IPS-11a (cell line): ENCODE results near the gene STMP1.
"Not testable (repeated sequence)": the region's sequence is repeated elsewhere in the genome, so short reads cannot be mapped to it uniquely, and the experiment has no call there.

Experiments
- H3K4me3 ChIP-seq: one replicate; pipeline ENCODE4 v1.5.1; 2013; ENCODE audit warnings: low read depth, low read length, control low read depth

Gene STMP1

DNA sequence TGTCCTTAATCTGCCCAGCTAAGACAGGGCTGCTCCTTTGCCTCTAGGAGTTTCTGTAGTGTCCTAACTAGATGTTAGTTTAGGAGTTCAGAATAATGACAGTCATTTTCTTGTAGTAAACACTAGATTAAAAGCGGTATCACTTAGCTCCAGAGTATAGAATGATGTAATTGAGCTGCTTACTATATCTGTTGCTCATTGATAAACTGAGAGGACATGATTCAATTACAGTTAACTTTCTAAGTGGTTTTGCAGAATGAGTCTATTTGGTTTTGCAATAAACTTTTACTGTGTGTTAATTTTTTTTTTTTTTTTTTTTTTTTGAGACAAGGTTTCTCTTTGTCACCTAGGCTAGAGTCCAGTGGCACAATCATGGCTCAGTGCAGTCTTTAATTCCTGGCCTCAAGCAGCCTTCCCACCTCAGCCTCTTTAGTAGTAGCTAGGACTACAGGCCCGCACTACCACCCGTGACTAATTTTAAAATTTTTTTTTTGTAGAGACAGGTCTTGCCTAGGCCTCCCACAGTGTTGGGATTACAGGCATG is 1.8 kb downstream of the STMP1 start:
- no peak overlapping the region for H3K4me3 ChIP-seq

DNA sequence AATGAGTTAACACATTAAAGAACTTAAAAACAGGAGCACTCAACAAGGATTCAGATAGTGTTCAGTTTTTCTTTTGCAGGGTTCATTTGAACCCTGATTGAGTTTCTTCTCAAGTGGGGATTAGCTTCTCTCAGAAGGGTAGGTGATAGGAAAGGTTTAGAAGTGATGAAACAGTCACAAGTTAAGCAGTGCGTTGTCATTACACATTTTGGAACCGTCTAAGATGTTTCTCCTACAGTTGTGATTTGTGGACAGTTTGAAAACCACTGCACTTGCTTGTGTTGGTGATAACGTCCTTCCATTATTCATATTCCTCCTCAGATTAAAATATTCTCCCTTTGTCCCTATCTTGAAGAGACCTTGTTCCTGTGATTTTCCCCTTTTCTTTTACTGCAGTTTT is 2.7 kb downstream of the STMP1 start:
- H3K4me3 ChIP-seq = no peak overlapping the region

DNA sequence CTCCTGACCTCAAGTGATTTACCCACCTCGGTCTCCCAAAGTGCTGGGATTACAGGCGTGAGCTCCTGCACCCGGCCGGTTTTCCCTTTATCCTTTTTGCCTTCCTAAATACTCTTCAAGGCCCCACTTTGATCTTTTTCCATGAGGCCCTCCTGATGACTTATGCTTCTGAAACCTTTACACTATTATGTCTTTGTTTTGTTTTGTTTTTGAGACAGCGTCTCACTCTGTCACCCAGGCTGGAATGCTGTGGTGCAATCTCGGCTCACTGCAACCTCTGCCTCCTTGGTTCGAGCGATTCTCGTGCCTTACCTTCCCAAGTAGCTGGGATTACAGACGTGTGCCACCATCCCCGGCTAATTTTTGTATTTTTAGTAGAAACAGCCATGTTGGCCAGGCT is 3.8 kb downstream of the STMP1 start:
- no peak overlapping the region for H3K4me3 ChIP-seq

DNA sequence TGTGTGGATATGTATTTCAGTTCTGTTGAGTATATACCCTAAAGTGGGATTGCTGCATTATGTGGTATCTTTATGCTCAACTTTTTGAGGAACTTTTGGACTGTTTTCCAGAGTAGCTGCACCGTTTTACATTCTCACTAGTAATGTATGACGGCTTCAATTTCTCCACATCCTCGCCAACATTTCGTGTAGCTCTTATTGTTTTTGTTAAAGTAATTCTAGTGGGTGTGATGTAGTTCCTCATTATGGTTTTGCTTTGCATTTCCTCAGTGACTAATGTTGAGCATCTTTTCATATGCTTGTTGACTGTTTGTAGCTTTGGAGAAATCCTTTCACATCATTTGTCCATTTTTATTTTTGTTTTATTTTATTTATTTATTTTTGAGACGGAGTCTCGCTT is 4.5 kb downstream of the STMP1 start:
- no peak overlapping the region for H3K4me3 ChIP-seq

DNA sequence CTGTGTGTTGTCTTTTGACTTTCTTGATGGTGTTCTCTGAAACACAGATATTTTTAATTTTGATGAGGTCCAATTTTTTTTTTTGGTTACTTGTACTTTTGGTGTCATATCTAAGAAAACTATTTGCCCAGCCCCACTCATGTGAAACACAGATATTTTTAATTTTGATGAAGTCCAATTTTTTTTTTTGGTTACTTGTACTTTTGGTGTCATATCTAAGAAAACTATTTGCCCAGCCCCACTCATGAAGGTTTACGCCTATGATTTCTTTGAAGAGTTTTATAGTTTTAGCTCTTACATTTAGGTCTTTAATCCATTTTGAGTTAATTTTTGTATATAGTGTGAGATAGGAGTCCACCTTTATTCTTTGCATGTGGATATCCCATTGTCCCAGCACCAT is 5.3 kb downstream of the STMP1 start:
- H3K4me3 ChIP-seq = not testable (repeated sequence)

DNA sequence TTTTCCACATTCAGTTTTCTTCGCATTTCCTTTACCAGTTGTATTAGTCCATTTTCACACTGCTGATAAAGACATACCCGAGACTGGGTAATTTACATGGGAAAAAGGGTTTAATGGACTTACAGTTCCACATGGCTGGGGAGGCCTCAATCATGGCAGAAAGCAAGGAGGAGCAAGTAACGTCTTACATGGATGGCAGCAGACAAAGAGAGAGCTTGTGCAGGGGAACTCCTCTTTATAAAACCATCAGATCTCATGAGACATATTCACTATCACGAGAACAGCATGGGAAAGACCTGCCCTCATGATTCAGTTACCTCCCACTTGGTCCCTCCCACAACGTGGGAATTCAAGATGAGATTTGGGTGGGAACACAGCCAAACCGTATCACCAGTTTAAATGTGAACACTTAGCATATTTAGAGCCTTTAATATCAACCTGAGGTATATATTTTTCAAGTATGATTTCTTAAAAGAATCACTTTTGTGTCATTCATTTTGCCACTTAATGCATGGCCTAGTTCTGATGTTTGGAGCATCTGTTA is 6.6 kb downstream of the STMP1 start:
- not testable (repeated sequence) for H3K4me3 ChIP-seq

DNA sequence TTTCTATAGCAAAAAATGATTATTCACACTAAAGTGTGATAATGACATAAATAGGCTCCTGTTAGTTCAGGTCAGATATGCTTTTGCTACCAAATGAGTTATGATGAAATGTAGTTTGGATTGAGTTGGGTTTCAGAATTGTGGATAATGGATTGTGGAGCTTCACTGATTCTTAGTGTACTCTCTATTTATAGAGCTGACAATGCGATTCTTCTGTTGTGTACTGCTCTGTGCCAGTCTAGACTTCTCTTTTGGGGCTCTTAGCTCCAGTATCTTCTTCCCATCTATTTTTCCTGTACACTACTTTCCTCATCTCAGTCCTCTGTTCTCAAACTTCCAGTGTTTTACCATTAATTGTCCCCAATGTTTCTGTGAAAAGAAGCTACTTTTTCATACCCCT is 7.5 kb downstream of the STMP1 start:
- H3K4me3 ChIP-seq = no peak overlapping the region

DNA sequence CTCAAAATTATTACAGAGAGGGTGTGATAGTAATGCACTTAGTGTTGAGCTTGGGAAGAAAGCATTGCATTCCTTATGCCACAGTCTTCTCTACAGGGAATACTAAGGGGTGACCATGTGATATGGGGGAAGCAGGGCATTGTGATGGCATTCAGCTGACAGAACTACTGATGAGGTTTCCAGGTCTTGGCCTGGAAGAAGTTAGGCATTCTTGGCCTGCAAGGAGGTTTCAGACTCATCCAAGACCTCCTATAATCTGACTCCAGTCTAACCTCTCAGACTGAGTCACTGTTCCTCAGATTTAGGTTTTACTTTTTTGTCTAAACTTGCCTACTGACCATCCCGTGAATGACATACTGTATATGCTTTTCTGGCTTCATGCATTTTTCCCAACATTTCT is 7.9 kb downstream of the STMP1 start:
- H3K4me3 ChIP-seq = no peak overlapping the region

DNA sequence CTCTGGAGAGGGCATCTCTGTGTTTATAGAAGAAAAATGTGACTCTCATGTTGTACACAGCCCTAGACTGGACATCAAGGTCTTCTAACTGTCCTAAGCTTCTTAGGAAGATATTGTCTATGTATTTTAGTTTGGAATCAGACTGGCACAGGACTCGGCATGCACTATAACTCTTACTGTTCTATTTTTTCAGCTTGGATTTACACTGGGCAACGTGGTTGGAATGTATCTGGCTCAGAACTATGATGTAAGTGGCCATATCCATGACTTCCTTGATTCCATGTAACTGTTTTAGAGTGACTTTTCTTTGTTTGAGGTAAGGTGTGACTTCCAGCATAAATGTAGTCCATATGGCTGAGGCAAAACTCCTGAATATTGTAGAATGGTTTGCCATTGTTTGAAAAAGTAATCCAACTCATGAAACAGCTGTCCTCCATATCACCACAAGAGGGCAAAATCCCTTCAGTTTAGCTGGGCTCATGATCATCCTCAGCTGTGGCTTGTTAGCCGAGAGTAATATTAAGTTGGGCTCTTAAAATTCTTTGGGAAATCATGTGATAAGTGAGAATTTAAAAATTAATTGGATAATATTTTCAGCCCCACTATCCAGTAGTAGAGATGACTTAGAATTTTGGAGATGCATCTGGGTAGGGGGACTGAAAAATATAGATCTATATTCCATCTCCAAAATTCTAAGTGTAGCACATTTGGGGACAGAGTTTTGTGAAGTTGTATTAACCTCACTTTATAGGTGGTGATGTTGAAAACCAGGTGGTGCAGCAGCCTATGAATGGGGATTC is 10.4 kb downstream of the STMP1 start:
- H3K4me3 ChIP-seq = no peak overlapping the region

DNA sequence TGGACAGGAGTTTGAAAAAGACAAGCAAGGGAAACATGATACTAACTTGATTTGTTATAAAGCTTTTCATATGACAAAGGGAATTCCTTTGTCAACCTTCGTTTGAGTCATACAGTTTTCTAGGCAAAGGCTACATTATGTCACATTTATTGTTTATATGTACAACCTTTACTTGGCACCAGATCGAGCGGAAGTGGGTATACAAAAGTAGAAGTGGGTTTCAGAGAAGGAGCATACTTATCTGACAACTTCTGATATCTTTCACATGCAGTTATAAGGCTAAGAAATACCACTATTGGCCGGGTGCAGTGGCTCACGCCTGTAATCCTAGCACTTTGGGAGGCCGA is 11.0 kb downstream of the STMP1 start:
- H3K4me3 ChIP-seq = no peak overlapping the region

DNA sequence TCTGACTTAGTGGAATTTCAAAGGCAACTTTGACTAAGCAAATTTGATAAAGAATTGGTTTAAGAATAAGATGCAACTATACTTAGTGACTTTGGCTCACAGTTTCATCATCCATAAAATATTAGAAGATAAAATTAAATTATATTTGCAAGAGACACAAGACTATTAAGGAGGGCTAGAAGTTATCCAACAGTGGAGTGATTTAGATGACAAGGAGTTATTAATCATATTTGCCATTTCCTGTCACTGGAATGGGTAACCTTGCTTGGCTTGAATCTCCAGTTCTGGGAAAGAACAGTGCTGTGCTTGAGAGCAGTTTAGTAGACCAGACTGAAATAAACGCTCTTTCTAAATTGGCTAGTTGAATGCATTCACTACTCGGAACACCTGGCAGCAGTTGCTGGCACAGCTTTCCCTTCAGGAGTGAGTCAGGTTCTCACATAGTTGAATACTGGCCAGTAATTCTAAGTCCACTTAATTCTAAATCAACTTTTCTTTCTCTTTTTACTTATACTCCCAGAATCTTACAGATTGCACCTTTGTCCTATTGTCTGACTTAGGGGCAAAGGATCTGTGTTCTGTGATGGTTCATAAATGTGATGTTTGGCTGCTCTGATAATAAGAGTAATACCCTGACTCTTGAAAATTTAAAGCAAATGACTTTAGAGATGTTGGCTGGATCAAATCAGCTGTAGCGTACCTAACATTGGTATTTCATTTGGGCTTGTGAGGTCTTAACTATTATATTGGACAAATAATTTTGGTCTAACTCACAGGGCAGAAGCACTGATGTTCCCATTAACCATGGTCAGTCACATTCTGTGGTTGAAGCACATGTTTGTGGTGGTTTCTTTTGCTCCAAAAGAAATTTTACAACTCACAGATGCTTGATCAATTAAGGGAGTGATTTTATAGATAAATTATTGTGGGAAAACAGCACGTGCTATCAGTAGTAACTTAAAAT is 16.6 kb downstream of the STMP1 start:
- no peak overlapping the region for H3K4me3 ChIP-seq

DNA sequence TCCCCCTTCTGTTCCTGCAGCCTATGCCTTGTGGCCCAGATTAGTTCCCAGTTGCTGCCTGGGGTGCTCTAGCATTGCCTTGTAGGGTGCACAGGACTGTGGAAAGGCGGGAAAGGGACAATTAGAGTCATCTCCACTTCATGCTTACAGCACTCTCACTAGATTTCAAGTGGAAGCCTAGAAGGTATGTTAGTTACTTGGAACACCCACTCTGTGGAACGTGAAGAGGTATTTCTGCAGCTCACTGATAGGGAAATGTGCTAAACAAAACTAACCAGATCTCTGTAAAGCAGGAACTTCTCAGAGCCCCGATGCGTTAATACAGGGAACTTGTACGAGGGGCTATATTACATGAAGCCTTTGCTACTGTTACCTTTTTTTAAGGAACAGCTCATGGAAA is 19.4 kb downstream of the STMP1 start:
- no peak overlapping the region for H3K4me3 ChIP-seq

DNA sequence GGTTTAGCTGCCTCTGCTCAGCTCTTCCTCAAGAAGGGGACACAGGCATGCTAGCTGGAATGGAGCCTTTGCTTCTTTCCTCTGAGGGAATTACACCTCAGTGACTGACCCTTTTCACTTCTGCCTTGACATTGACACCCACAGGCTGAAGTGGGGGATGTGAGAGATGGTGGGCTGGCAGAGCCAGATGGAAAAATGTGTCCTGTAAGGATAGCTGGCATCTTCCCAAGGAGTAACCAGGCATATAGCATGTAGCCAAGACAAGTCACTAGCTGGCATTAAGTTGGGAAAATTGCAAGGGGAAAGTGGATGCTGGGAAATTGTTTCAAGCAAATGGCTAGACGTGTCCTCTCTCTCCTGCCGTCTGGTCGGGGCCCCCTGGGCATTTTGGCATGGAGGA is 19.9 kb downstream of the STMP1 start:
- H3K4me3 ChIP-seq = no peak overlapping the region

DNA sequence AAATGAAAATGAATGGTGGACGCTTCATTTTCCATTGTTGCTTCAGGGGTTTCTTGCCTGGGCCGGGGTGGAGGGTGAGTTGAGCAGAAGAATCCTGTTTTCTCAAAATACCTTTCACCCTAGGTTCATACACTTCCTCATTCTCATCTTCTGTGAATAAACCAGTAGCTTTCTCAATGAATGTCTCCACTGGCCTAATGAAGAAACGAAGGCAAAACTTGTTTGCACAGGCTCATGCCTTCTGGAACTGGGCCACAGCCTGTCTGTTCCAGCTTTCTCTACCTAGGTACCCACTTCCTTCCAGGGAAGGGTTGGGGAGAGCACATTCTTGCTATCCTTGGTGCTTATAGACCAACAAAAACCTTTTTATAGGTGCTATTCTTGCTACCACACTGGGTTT is 21.3 kb downstream of the STMP1 start:
- H3K4me3 ChIP-seq = no peak overlapping the region

DNA sequence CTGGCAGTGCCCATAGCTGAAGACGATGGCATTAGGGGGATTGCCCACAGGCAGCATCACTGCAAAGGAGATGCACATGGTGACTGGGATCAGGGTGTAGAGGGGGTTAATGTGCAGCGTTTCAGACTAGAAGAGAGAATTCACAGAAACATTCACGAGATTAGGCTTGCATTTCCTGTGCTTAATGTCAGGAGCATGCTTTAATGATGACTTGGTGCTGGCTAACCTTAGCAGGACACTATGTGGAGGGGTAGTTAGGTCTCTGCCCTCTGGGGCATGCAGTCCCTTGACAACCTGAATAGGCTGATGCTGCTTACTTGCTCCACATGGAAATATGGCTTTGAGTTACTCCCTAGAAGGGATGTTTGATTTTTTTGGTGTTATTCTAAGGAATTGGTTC is 21.8 kb downstream of the STMP1 start:
- no peak overlapping the region for H3K4me3 ChIP-seq

DNA sequence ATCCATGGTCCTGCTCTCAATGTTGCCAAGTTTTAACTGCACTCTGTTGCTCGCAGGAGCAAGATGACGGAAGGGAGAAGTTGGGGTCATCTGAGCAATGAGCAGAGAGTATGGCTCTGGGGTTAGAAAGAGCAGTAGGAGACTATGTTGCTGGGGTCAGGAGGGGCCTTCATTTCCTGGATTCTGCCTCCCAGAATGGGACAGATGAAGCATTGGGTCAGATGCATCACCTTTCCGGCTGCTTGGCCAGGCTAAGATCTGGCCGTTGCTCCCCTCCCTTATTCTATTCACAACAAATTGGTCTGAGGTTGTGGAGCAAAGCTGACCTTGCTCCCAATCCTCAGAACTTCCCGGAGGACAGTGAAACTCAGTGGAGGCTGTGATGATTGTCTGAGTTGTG is 22.4 kb downstream of the STMP1 start:
- H3K4me3 ChIP-seq = no peak overlapping the region

DNA sequence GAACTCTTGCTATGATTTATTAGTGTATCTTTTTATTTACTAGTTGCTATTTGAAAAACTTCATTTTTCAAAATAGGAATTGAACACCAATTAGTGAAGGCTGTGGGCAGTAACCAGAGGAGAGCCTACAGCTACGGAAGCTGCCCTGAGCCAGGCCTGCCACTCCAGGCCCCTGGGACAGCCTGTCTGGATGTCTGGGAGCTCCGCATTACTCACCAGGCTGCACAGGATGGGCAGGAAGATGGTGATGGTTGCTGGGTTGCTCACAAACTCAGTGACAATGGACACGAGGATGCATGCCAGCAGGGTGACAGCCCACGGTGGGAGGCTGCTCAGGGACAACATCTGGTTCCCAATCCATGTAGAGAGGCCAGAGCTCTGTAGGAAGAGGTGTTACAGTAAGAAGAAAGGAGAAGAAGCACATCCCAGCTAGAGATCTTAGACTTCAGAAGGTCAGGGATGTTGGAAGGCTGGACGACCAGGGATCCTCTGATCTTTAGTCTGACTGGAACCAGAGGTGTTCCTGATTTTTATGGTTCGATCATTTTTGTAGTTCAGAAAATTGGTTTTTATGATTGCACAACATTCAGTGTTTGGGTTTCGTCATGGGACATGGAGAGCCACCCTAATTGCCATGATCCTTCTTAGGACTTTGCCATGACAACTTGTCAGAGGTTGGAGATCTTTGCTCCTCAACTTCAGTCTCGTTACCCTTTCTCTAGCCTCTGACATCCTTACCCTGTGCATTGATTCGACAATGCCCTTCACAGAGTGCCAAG is 23.2 kb downstream of the STMP1 start:
- H3K4me3 ChIP-seq = no peak overlapping the region

DNA sequence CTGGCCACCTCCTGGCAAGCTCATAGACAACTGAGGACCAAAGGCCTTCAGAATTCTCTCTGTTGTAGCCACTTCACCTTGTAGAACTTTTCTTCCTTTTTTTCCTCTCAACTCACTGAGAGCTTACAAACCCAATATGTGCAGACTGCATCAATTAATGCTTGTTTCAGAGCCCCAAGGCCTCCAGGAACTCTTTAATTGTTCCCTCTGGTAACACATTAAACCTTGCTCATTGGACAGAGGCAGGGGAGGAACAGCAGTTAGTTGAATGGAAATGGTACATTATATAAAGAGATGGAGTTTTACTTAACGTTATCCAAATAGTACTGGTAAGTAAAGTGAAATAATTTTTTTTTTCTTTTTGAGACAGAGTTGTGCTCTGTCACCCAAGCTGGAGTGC is 25.2 kb downstream of the STMP1 start:
- no peak overlapping the region for H3K4me3 ChIP-seq

DNA sequence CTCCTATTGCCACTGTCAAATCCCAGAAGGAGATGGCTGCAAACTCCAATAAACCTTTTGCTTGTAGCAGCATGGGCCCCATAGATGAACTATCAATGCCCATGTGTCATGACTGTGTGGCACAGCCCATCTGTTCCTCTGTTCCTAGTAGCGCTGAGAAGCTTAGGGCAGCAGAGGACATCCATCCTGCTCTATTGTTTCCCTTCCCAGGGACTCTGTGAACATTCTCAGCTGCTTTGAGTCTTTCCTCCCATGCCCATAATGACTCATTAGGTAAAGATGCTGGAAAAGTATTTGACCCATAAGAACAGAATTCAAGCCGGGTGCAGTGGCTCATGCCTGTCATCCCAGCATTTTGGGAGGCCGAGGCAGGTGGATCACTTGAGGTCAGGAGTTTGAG is 28.3 kb downstream of the STMP1 start:
- H3K4me3 ChIP-seq = no peak overlapping the region

DNA sequence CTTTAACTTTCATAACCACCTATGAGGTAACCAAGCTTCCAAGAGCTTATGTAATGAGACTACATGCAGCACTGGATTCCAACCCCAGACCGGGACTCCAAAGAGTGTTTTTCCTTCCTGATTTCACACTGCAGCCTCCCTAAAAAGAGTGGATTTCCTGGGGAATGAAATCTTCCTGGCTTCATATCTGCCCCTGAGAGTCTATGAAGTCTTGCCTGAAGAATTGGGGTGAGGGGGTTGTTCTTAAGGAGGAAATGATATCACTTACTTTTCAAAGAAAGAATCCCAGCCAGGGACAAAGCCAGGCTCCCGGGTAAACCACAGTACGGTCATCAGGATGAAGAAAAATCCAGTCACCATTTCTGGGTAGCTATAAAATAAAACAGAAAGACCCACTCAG is 29.7 kb downstream of the STMP1 start:
- no peak overlapping the region for H3K4me3 ChIP-seq

DNA sequence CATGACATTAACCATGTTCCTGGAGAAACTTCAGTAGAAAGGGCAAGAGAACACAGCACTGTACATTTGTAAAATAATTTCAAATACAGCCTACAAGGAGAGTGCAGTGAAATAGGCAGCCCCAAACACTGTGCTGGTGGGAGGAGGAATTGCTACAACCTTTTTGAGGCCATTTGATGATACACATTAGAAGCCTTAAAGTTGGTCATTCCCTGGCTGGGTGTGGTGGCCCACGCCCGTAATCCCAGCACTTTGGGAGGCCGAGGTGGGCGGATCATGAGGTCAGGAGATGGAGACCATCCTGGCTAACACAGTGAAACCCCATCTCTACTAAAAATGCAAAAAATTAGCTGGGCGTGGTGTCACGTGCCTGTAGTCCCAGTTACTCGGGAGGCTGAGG is 30.3 kb downstream of the STMP1 start:
- not testable (repeated sequence) for H3K4me3 ChIP-seq
